Stimulated activated CD8-positive, alpha-beta memory T cell treated with anti-CD3 and anti-CD28 coated beads, Interleukin-7, amount 100 ng/mL, for 24 hours (primary cell): Measurements from ENCODE around the gene MED1.

ENCODE experiments used
- DNase-seq: peaks from one replicate; pipeline ENCODE4 v3.0.0-alpha.2; 2020; ENCODE audit warnings: low read depth

Gene MED1

GRCh38 chr17:39364236-39365025 lies 86.6 kb downstream of the MED1 start:
- DNase-seq, result no peak

GRCh38 chr17:39361064-39361463 lies 90.0 kb downstream of the MED1 start:
- DNase-seq, result no peak

GRCh38 chr17:39360537-39360936 lies 90.5 kb downstream of the MED1 start:
- no peak for DNase-seq

GRCh38 chr17:39359994-39360393 lies 91.1 kb downstream of the MED1 start:
- DNase-seq, result no peak

- no peak for DNase-seq
Measured at GRCh38 chr17:39357986-39358385, 93.1 kb downstream of the MED1 start.

- DNase-seq, result no peak
Measured at GRCh38 chr17:39357488-39357887, 93.6 kb downstream of the MED1 start.
